NCI-H2196 (cell line): ENCODE measurements around the gene POLD2.

Source experiments
- DNase-seq: peaks from one replicate; lab custom pipeline; 2025; ENCODE audit not compliant: unreplicated experiment; lab: John Stamatoyannopoulos, UW

Gene POLD2

DNA sequence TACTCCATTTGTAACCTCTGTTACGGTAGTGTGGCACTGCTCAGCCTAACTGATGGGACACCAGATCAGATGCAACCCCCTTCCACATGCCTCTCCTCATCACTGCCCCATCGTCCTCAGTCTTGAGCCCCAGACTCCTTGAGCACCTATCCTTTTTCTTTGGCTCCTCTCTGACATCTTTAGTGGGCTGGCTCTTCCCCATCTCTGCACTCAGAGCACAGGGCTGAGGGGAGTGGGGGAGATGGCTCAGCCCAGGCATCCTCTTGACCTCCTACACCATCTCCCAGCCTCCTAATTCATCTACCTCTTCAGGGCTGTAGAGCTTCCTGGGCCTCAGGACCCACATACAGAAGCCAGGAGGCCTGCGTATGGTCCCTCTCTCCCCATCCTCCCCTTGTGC, 39.6 kb downstream of the POLD2 start:
- no peak for DNase-seq

- DNase-seq = peak; percentile 97
These were observed 40.7 kb downstream of the POLD2 start for GRCh38 chr7:44082541-44083207.

DNA sequence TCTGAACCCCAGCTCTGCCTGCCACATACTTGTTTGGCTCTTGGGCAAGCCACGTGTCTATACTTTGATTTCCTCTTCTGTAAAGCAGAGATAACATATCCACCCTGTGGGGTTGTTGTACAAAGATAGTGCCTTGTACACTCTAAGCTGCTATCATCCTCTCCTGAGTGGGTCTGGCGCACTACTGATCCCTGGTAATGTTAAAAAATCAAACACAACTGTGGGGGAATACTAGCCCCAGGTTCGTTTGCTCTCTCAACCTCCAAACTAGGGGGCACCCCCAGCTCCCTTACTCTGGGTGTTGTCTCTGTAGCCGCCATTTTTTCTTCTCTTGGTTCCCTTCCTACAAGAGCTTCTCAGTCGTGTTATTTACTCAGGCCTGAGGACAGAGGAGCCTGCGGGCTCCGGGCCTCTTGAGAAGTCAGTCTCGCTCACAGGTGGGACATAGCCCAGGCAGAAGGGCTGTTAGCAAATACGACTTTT, 42.0 kb downstream of the POLD2 start:
- DNase-seq = no peak

DNA sequence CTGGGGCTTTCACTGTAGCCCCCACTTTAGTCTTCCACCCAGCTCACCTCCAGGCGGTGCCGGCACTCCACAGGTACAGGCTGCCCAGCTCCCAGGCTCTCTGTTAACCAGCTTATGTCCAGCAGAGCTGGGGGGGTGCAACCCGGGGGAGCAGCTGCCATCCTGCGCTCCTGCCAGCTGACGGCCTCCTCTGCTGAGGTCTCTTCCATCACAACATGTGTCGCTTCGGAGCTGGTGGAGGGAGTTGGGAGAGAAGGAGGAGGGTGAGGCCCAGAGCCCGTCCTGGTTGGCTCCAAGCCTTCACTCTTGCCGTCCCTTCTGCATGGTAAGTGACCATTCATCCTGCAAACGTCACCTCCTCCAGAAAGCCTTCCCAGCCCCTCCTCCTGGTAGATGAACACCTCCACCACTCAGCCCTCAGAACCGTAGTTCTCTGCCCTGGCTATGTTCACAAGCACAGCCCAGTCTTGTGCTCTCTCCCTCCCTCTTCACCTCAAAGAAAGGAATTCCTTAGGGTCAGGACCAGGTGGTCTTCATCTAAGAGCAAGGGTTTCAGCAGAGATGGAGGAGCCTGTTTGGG, 42.6 kb downstream of the POLD2 start:
- no peak for DNase-seq

GRCh38 chr7:44080118-44080517, 43.2 kb downstream of the POLD2 start:
- no peak for DNase-seq

GRCh38 chr7:44079331-44080021, 43.9 kb downstream of the POLD2 start:
- no peak for DNase-seq

DNA sequence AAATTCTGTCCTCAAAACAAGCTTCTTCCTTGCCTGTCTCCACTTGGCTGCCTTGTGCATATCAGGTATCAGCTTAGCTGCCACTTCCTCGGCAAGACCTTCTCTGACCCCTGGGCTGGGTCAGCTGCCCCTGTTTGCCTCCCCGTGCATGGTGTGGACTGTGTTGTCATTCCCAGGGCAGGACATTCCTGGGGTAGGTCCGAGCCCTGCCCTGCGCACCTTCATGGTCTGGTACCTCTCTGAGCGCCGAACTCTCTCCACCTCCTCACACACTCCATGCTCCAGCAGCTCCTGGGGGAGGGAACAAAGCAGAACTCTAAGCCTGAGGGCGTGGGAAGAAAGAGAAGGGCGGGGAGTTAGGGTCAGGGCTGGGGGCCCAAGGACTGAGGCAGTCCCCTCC, 44.8 kb downstream of the POLD2 start:
- DNase-seq = no peak

- no peak for DNase-seq
These were observed 45.7 kb downstream of the POLD2 start for GRCh38 chr7:44077681-44078091.

DNA sequence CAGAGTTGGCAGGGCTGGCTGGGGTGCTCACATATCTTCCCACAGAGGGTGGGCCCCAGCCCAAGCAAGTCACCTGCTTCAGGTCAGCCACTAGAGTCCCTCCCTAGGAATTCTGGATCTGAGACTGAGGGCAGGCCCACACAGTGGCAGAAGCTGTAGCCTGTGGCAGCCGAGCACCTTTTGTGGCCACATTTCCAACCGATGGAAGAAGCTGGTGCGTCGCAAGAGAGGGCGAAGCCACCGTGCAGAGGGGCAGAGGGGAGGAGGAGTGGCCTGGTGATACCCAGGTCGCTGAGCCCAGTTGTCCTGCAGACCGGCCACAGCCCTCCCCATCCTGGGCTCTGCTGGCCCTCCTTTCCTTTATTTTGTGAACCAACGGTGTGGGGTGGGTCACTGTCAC, 46.3 kb downstream of the POLD2 start:
- no peak for DNase-seq

GRCh38 chr7:44076101-44076895, 47.0 kb downstream of the POLD2 start:
- DNase-seq = no peak

- no peak for DNase-seq
These were observed 47.9 kb downstream of the POLD2 start for GRCh38 chr7:44075296-44076075.

DNA sequence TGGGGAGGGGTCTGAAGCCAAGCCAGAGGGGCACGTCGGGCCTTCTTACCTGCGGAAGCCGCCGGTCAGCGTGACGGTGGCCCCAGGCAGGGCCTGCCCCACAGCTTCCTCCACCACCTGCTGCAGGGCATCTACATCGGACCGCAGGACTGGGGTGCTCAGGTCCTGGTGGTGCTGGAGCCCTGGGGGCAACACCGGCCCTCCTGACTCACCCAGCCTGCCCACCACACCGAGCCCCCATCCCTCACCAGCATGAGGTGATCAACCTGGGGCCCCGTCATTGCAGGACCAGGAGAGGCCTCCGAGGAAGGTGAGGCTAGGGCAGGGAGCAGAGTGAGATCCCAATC, 49.0 kb downstream of the POLD2 start:
- no peak for DNase-seq

GRCh38 chr7:44073664-44074348, 49.5 kb downstream of the POLD2 start:
- no peak for DNase-seq

DNA sequence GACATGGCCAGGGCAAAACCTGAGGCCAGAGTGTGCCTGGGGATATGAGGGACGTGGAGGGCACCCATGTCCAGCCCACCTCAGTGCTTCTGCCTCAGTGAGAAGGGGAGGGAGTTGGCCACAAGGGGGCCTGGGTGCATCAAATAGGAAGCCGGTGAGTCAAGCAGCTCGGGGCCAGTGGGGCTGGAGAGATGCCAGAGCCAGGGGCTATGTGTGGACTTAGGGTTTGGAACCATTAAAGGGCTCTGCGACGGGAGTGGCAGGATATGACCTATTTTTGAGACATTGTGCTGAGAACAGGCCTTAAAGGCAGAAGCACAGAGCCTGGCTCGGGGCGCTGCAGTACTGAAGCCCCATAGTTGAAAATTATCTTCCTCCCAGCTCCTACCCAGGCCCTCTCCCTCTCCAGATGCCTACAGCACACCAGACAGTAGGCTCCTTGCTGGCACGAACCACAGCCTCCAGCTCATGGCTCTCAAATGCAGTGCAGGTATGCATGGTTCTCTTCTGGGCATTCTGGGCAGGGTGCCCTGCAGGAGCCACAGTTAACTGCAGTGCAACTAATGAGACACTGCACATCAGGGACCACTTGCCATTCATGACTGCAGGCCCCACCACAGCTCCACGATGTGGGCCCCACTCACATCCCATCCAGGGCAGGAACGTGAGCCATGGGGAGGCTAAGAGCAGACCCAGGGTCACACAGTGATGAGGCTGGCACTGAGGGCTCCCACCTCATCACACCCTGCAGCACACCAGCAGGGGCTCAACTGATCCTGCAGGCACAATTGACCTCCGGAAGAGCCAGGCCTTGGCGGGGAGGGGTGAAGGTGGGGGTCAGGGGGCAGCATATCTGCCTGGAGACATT, 50.8 kb downstream of the POLD2 start:
- peak; percentile 61 for DNase-seq

DNA sequence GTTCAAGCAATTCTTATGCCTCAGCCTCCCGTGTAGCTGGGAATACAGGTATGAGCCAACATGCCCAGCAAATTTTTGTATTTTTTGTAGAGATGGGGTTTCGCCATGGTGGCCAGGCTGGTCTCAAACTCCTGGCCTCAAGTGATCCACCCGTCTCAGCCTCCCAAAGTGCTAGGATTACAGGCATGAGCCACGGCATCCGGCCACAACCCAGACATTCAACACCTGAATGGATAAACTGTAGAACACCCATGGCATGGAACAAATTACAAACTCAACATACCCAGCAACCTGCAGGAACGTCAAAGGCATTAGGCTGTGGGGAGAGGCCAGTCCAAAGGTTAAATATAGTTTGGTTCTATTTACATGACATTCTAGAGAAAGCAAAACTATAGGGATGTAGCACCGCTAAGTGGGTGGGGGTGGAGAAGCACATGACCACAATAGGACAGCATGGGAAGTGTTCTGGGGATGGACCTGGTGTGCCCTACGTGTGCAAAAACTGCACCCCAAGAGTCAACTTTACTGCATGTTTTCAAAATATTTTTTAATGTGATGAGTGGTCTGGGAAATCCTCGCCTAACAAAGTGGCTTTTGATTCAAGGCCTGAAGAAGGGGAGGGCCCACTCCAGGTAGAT, 51.5 kb downstream of the POLD2 start:
- no peak for DNase-seq

DNA sequence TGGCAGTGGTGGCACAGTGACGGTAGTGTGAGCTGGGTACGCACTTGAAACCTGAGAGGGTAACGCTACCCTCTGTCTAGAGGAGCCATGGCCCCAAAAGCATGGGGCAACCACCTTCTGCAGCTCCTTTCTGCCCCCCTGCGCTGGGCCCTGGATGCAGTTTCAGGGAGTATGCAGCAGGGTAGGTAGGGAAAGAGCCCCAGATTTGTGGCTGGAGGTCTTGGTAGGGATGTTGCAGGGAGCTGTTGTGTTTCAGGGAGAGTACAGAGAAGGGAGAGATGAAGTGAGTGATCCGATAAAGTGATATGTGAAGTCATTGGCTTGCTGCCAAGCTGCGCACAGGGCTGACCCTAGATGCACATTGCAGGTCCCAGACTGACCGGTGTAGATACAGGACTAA, 55.3 kb downstream of the POLD2 start:
- peak; percentile 17 for DNase-seq

- DNase-seq = no peak
These were observed 56.0 kb downstream of the POLD2 start for GRCh38 chr7:44067064-44067951.
